Measurements from ENCODE around the gene LDLRAD3.

DNA sequence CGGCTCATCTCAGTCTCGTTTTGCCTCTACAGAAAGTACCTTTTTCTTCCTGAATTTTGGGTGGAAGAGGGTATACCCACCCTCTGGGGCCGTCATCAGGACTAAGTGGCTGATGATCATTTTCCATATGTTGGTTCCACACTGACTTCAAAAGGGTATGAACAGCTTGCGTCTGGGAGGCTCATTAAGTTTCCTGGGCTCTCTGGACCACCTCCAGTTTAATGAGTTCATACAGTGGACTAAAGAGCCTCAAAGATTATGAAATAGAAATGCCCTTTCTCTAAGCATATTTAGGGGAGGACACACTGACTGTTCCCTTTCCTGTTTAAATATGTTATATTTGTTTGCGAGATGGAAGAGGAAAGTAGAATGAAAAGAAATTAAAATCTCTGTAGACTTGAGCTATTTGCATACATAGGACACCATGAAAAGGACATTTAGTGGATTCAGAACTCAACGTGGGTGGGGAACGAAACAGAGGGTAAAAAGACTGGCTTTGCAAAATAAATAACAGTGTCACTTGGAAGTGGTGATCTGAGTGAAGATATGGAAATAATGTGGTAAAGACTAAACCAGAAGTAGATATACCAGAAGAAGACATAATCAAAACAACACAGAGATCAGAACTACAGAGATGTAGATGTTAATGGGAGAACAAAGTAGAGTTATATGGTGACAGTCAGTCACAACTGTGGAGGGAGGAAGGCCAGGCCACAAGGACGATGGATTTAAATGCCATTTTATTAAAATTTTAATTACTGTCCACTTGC, 18.7 kb downstream of the LDLRAD3 start:
- TF ChIP-seq POLR2A (IDR thresholded peaks at IDR 0.05), result no peak
- TF ChIP-seq, protein P1, sequence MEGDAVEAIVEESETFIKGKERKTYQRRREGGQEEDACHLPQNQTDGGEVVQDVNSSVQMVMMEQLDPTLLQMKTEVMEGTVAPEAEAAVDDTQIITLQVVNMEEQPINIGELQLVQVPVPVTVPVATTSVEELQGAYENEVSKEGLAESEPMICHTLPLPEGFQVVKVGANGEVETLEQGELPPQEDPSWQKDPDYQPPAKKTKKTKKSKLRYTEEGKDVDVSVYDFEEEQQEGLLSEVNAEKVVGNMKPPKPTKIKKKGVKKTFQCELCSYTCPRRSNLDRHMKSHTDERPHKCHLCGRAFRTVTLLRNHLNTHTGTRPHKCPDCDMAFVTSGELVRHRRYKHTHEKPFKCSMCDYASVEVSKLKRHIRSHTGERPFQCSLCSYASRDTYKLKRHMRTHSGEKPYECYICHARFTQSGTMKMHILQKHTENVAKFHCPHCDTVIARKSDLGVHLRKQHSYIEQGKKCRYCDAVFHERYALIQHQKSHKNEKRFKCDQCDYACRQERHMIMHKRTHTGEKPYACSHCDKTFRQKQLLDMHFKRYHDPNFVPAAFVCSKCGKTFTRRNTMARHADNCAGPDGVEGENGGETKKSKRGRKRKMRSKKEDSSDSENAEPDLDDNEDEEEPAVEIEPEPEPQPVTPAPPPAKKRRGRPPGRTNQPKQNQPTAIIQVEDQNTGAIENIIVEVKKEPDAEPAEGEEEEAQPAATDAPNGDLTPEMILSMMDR (IDR thresholded peaks at IDR 0.05), result no peak
